ENCODE data around the gene PPP1R16B. TPM values are rescaled to one million over a fixed set of nuclear protein-coding genes. Genes with fewer than 3 reads are reported as not detected.

The PPP1R16B gene
- 10 to 100 TPM; 78.8 to 84.0 TPM for total RNA-seq

- CTCF ChIA-PET, result interaction anchor here (0.7 to 5.4 kb wide), 7 partner anchors 16 to 87 kb away, joined by 3 to 51 read pairs (median 5); no protein-coding TSS in a partner anchor
- Mint-ChIP-seq H3K4me1 (peaks cover 46% of the 10 kb centered on the region), H3K36me3 (ENCODE audit: low read depth) (peaks cover 36% of the 10 kb centered on the region), H3K4me3 (peak within 1 kb of the TSS; percentile 86), H3K27me3 (no peaks in the 10 kb centered on the region), H3K27ac (peak within 1 kb of the TSS; percentile 93), H3K9me3 (ENCODE audit: low read depth) (no peaks in the 10 kb centered on the region)
- ATAC-seq (peak; percentile 79), DNase-seq (peak; percentile 86)
- POLR2A ChIA-PET, result interaction anchor here (0.6 to 1.1 kb wide), 4 partner anchors 13 to 88 kb away, joined by 3 to 8 read pairs (median 3); no protein-coding TSS in a partner anchor
- intact Hi-C loops (cut with DNase I, micrococcal nuclease), result loop anchor here (1.0 to 2.0 kb wide), 9 partner anchors 27 to 88 kb away; partner anchors contain the start of gene ACTR5 (in 2 of the 2)
These were observed at the start of gene PPP1R16B for GRCh38 chr20:38805502-38805957. Gene PPP1R16B, plus strand, starts transcription at chr20:38805697. Its CDS starts 30,229 bp downstream, at chr20:38835926.

- H3K27me3 Mint-ChIP-seq, result no peaks in the 10 kb centered on the region
- POLR2A ChIA-PET, result interaction anchor here (0.6 kb wide), 1 partner anchor 223 kb away, joined by 7 read pairs; no protein-coding TSS in a partner anchor
- H3K36me3 Mint-ChIP-seq (ENCODE audit: low read depth), result peaks cover 49% of the 10 kb centered on the region
- H3K4me1 Mint-ChIP-seq, result no peaks in the 10 kb centered on the region
- H3K4me3 Mint-ChIP-seq, result no peak overlapping the region
- CTCF ChIA-PET, result interaction anchor here (0.7 to 4.6 kb wide), 2 partner anchors 15 to 135 kb away, joined by 4 to 14 read pairs; no protein-coding TSS in a partner anchor
- intact Hi-C loops (cut with DNase I, micrococcal nuclease), result no loop called here
- DNase-seq (no peak), ATAC-seq (no peak)
- H3K27ac Mint-ChIP-seq, result no peak overlapping the region
- no peaks in the 10 kb centered on the region for H3K9me3 Mint-ChIP-seq (ENCODE audit: low read depth)
These were observed 48.2 kb upstream of the PPP1R16B start for GRCh38 chr20:38757145-38757775.

GRCh38 chr20:38759106-38759505 lies 46.4 kb upstream of the PPP1R16B start:
- no peak for ATAC-seq
- no peaks in the 10 kb centered on the region for H3K9me3 Mint-ChIP-seq (ENCODE audit: low read depth)
- CTCF ChIA-PET, result interaction anchor here (0.5 to 7.2 kb wide), 6 partner anchors 8 to 200 kb away, joined by 3 to 51 read pairs (median 5); no protein-coding TSS in a partner anchor
- intact Hi-C loops (cut with DNase I, micrococcal nuclease), result no loop called here
- H3K4me1 Mint-ChIP-seq, result peaks cover 10% of the 10 kb centered on the region
- POLR2A ChIA-PET, result no interaction called here
- no peak overlapping the region for H3K4me3 Mint-ChIP-seq
- no peak overlapping the region for H3K27ac Mint-ChIP-seq
- no peaks in the 10 kb centered on the region for H3K27me3 Mint-ChIP-seq
- no peak for DNase-seq
- H3K36me3 Mint-ChIP-seq (ENCODE audit: low read depth), result peaks cover 48% of the 10 kb centered on the region

GRCh38 chr20:38760978-38761377 lies 44.5 kb upstream of the PPP1R16B start:
- no peak for DNase-seq
- ChIA-PET CTCF (interaction anchor here (1.2 to 7.2 kb wide), 2 partner anchors 9 to 10 kb away, joined by 4 to 51 read pairs; no protein-coding TSS in a partner anchor), POLR2A (interaction anchor here (0.6 kb wide), 1 partner anchor 12 kb away, joined by 5 read pairs; no protein-coding TSS in a partner anchor)
- Mint-ChIP-seq H3K36me3 (ENCODE audit: low read depth) (peaks cover 49% of the 10 kb centered on the region), H3K27ac (no peak overlapping the region), H3K4me3 (no peak overlapping the region), H3K9me3 (ENCODE audit: low read depth) (no peaks in the 10 kb centered on the region), H3K27me3 (no peaks in the 10 kb centered on the region), H3K4me1 (peaks cover 22% of the 10 kb centered on the region)
- no peak for ATAC-seq
- intact Hi-C loops (cut with DNase I, micrococcal nuclease), result no loop called here

GRCh38 chr20:38762174-38762573 lies 43.3 kb upstream of the PPP1R16B start:
- intact Hi-C loops (cut with DNase I, micrococcal nuclease), result no loop called here
- POLR2A ChIA-PET, result no interaction called here

GRCh38 chr20:38763616-38764015 lies 41.9 kb upstream of the PPP1R16B start:
- POLR2A ChIA-PET, result no interaction called here
- Mint-ChIP-seq H3K4me1 (peaks cover 22% of the 10 kb centered on the region), H3K9me3 (ENCODE audit: low read depth) (no peaks in the 10 kb centered on the region), H3K27me3 (no peaks in the 10 kb centered on the region), H3K4me3 (no peak overlapping the region), H3K27ac (no peak overlapping the region), H3K36me3 (ENCODE audit: low read depth) (peaks cover 50% of the 10 kb centered on the region)
- intact Hi-C loops (cut with DNase I, micrococcal nuclease), result no loop called here
- ATAC-seq, result no peak
- DNase-seq, result no peak
- CTCF ChIA-PET, result interaction anchor here (0.7 to 7.2 kb wide), 3 partner anchors 13 to 31 kb away, joined by 3 to 51 read pairs (median 4); no protein-coding TSS in a partner anchor

More at GRCh38 chr20:38762174-38762573, 43.3 kb upstream of the PPP1R16B start:
- Mint-ChIP-seq H3K36me3 (ENCODE audit: low read depth) (peaks cover 53% of the 10 kb centered on the region), H3K4me1 (peaks cover 22% of the 10 kb centered on the region), H3K9me3 (ENCODE audit: low read depth) (no peaks in the 10 kb centered on the region), H3K4me3 (no peak overlapping the region), H3K27ac (no peak overlapping the region), H3K27me3 (no peaks in the 10 kb centered on the region)
- ATAC-seq (no peak), DNase-seq (no peak)
- CTCF ChIA-PET, result interaction anchor here (0.7 to 7.2 kb wide), 3 partner anchors 8 to 340 kb away, joined by 3 to 51 read pairs (median 4); no protein-coding TSS in a partner anchor

- intact Hi-C loops (cut with DNase I, micrococcal nuclease), result no loop called here
- POLR2A ChIA-PET, result no interaction called here
- Mint-ChIP-seq H3K27me3 (no peaks in the 10 kb centered on the region), H3K27ac (peak overlapping the region; percentile 79), H3K9me3 (ENCODE audit: low read depth) (no peaks in the 10 kb centered on the region), H3K36me3 (ENCODE audit: low read depth) (peaks cover 54% of the 10 kb centered on the region), H3K4me3 (no peak overlapping the region), H3K4me1 (peaks cover 22% of the 10 kb centered on the region)
- ATAC-seq (peak; percentile 100), DNase-seq (peak; percentile 82)
- CTCF ChIA-PET, result interaction anchor here (0.7 to 7.2 kb wide), 5 partner anchors 14 to 144 kb away, joined by 3 to 51 read pairs (median 3); no protein-coding TSS in a partner anchor
These were observed 40.8 kb upstream of the PPP1R16B start for GRCh38 chr20:38764567-38765318.

GRCh38 chr20:38766071-38766470 lies 39.4 kb upstream of the PPP1R16B start:
- no peak for ATAC-seq
- CTCF ChIA-PET, result interaction anchor here (0.6 to 7.2 kb wide), 5 partner anchors 12 to 117 kb away, joined by 3 to 51 read pairs (median 7); no protein-coding TSS in a partner anchor

GRCh38 chr20:38769376-38770295 lies 35.9 kb upstream of the PPP1R16B start:
- Mint-ChIP-seq H3K27me3 (no peaks in the 10 kb centered on the region), H3K4me3 (no peak overlapping the region), H3K4me1 (peaks cover 7% of the 10 kb centered on the region), H3K9me3 (ENCODE audit: low read depth) (no peaks in the 10 kb centered on the region), H3K27ac (no peak overlapping the region), H3K36me3 (ENCODE audit: low read depth) (peaks cover 52% of the 10 kb centered on the region)
- ChIA-PET POLR2A (no interaction called here), CTCF (interaction anchor here (0.6 to 1.8 kb wide), 6 partner anchors 8 to 199 kb away, joined by 3 to 6 read pairs (median 4); no protein-coding TSS in a partner anchor)
- DNase-seq (no peak), ATAC-seq (no peak)
- intact Hi-C loops (cut with DNase I, micrococcal nuclease), result no loop called here

More at GRCh38 chr20:38766071-38766470, 39.4 kb upstream of the PPP1R16B start:
- Mint-ChIP-seq H3K27me3 (no peaks in the 10 kb centered on the region), H3K27ac (no peak overlapping the region), H3K36me3 (ENCODE audit: low read depth) (peaks cover 41% of the 10 kb centered on the region), H3K4me1 (peaks cover 22% of the 10 kb centered on the region), H3K4me3 (no peak overlapping the region), H3K9me3 (ENCODE audit: low read depth) (no peaks in the 10 kb centered on the region)
- POLR2A ChIA-PET, result no interaction called here
- no peak for DNase-seq
- intact Hi-C loops (cut with DNase I, micrococcal nuclease), result no loop called here

GRCh38 chr20:38770546-38770945 lies 35.0 kb upstream of the PPP1R16B start:
- H3K27ac Mint-ChIP-seq, result no peak overlapping the region
- peaks cover 52% of the 10 kb centered on the region for H3K36me3 Mint-ChIP-seq (ENCODE audit: low read depth)
- POLR2A ChIA-PET, result no interaction called here
- no peaks in the 10 kb centered on the region for H3K27me3 Mint-ChIP-seq
- H3K4me3 Mint-ChIP-seq, result no peak overlapping the region
- CTCF ChIA-PET, result interaction anchor here (1.2 to 1.3 kb wide), 2 partner anchors 9 to 19 kb away, joined by 3 to 4 read pairs; no protein-coding TSS in a partner anchor
- H3K9me3 Mint-ChIP-seq (ENCODE audit: low read depth), result no peaks in the 10 kb centered on the region
- no peaks in the 10 kb centered on the region for H3K4me1 Mint-ChIP-seq
- DNase-seq (no peak), ATAC-seq (no peak)
- intact Hi-C loops (cut with DNase I, micrococcal nuclease), result no loop called here
